HG03460 (cell line): ENCODE measurements around the gene KRT6A.

Source experiments
- ATAC-seq: cut with Tn5 transposase; IDR thresholded peaks from one replicate; pipeline ENCODE4 v1.9.1; 2021; ENCODE audit not compliant: unreplicated experiment

Gene KRT6A

GRCh38 chr12:52493172-52493571 lies at the start of gene KRT6A:
Gene KRT6A, minus strand, starts transcription at chr12:52493257. Its CDS starts 69 bp downstream, at chr12:52493188.
- ATAC-seq = no peak

- ATAC-seq = no peak
Observed at GRCh38 chr12:52542157-52542556, 49.1 kb upstream of the KRT6A start.

GRCh38 chr12:52541709-52542108 lies 48.7 kb upstream of the KRT6A start:
- ATAC-seq = no peak

GRCh38 chr12:52540531-52540930 lies 47.5 kb upstream of the KRT6A start:
- no peak for ATAC-seq

GRCh38 chr12:52539821-52540173 lies 46.7 kb upstream of the KRT6A start:
- ATAC-seq = no peak

GRCh38 chr12:52539083-52539820 lies 46.2 kb upstream of the KRT6A start:
- no peak for ATAC-seq

GRCh38 chr12:52537101-52537500 lies 44.0 kb upstream of the KRT6A start:
- ATAC-seq = no peak

- no peak for ATAC-seq
Observed at GRCh38 chr12:52535574-52535973, 42.5 kb upstream of the KRT6A start.

GRCh38 chr12:52534482-52534881 lies 41.4 kb upstream of the KRT6A start:
- ATAC-seq = no peak

GRCh38 chr12:52533686-52534470 lies 40.8 kb upstream of the KRT6A start:
- no peak for ATAC-seq

GRCh38 chr12:52532636-52533035 lies 39.6 kb upstream of the KRT6A start:
- ATAC-seq = no peak

GRCh38 chr12:52531566-52532300 lies 38.7 kb upstream of the KRT6A start:
- ATAC-seq = no peak

GRCh38 chr12:52530905-52531304 lies 37.8 kb upstream of the KRT6A start:
- no peak for ATAC-seq

- ATAC-seq = no peak
Observed at GRCh38 chr12:52530366-52530765, 37.3 kb upstream of the KRT6A start.

GRCh38 chr12:52529846-52530245 lies 36.8 kb upstream of the KRT6A start:
- no peak for ATAC-seq

- ATAC-seq = no peak
Observed at GRCh38 chr12:52529417-52529816, 36.4 kb upstream of the KRT6A start.

- no peak for ATAC-seq
Observed at GRCh38 chr12:52528641-52529143, 35.6 kb upstream of the KRT6A start.

- ATAC-seq = no peak
Observed at GRCh38 chr12:52527121-52527800, 34.2 kb upstream of the KRT6A start.

- ATAC-seq = no peak
Observed at GRCh38 chr12:52526511-52526951, 33.5 kb upstream of the KRT6A start.

- no peak for ATAC-seq
Observed at GRCh38 chr12:52525661-52526499, 32.8 kb upstream of the KRT6A start.
